Measurements from ENCODE around the gene ECE1.

The ECE1 gene

GRCh38 chr1:21289700-21290545, at the start of gene ECE1:
Gene ECE1 (minus strand): TSS chr1:21290463. CDS start chr1:21290414, 49 bp downstream.
- peak; percentile 47 for DNase-seq

DNA sequence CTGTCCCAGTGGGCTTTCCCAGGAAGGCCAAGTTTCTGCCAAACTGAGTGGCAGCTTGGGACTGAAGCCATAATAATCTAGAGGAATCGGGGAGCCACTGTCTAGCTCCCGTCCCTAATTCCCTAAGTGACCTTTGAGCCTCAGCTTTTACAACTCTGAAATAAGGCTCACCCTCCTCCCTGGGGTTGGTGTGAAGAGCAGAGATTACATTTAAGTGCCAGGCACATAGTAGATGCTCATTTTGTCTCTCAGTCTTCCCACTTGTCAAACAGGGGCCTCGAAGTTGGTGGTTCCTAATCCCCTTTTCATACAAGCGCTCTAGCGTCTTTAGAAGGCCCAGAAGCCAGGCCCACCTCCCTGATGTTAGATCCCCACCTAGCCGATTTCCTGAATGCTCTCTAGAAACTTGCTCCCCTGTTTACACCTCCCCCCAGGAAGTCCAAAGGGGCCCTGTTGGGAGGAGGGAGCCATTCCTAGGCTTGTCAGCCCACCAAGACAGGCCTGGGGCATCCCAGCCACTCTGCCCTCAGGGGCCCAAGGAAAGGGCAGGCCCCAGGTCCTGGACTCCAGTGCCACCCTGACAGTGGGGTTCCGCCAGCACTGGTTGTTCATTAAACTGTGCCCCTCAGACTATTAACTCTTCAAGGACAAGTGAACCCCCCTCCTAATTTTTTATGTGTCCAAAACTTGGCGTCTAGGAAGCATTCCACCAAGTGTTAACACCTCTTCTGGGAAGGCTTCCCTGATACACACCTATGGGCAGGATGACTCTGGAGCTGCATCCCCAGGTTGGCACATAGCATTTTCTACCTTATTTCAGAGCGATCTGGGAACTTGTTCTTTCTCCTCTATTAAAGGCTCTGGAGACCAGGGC, 49.3 kb upstream of the ECE1 start:
- no peak for DNase-seq

GRCh38 chr1:21338573-21339355, 48.5 kb upstream of the ECE1 start:
- no peak for DNase-seq

- peak; percentile 46 for DNase-seq
These were observed 47.8 kb upstream of the ECE1 start for GRCh38 chr1:21337928-21338572.

DNA sequence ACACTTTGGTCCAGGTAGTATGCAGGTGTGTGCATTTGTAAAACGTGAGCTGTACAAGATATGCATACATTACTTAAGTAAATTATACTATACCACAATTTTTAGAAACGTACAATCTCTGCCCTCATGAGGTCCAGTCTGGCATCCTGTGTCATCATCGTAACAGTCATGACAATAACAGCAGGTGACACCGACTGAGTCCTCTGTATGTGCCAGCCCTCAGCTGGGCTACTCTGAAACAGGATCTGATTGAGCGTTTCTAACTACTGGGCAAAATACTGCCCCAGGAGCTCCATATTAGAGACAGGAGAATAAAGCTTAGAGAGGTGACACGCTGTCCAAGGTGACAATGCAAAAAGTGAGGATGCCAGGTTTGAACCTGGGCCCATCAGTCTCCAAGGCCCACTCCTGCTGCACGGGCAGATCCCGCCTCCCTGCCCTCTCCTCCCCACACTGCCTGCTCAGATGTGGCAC, 47.2 kb upstream of the ECE1 start:
- DNase-seq, result no peak

- DNase-seq, result no peak
These were observed 46.8 kb upstream of the ECE1 start for GRCh38 chr1:21337010-21337437.

GRCh38 chr1:21335750-21336224, 45.5 kb upstream of the ECE1 start:
- DNase-seq, result no peak

GRCh38 chr1:21335088-21335691, 44.9 kb upstream of the ECE1 start:
- no peak for DNase-seq

GRCh38 chr1:21334214-21335087, 44.2 kb upstream of the ECE1 start:
- DNase-seq, result peak; percentile 96

- DNase-seq, result no peak
These were observed 43.6 kb upstream of the ECE1 start for GRCh38 chr1:21333824-21334213.

DNA sequence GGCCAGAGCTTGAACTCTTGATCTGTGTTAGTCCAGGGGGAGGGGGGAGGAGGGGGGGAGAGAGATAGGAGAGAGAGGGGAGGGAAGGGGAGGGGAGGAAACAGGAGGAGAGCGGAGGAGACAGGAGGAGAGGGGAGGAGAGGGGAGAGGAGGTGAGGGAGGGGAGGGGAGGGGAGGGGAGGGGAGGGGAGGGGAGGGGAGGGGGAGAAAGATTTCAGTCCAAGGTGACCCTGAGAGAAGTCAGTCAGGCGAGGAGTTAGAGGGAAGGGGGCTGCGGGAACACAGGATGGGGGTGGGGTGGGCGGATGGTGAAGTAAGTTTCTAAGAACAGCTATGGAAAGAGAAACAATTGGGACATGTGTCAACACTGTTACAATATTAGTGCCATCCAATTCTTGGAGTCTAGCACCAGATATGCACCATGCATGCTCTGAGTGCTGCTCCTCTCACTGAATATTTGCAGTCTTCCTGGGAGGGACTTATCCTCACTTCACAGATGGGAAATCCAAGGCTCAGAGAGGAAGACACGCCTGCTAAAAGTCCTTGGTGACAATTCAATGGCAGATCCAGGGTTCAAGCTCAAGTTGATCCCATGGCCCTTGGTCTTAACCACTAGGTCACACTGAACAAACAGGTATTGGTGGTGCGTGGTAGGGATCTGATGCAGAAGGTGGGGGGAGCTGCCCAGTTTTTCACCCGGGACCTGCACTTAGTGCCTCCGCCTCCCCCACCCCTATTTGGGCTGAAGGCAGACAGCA, 42.5 kb upstream of the ECE1 start:
- no peak for DNase-seq

DNA sequence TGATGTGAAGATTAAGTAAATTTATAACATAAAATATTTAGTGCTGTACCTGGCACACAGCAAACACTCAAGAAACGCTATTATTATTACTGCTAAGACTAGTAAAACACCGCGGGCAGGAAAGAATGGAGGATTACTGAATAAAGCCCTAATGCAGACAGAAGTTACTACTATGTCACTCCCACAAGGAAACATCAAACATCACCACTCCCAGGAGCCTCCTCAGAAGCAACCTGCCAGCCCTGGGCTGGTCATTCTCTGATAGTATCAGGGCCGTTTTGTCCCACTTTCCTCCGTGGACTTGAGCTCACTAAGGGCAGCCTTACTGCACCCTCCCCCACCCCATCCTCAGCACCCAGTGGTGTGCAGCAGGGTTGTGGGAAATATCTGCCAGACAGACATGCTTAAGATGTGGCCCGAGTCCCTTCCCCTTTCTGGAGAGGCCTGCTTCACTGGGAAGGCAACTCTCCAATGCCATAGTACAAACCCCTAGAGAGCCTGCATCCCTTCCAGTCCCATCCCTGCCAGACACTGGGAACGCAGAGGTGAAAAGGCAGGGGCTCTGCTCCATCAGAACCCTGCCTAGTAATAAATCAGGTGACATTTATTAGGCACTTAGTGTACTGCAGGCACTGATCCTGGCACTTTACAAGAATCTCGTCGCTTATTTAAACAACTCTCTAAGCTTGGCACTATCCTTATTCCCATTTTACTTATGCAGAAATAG, 41.7 kb upstream of the ECE1 start:
- no peak for DNase-seq

GRCh38 chr1:21330544-21330943, 40.3 kb upstream of the ECE1 start:
- DNase-seq, result no peak

GRCh38 chr1:21329209-21329844, 39.1 kb upstream of the ECE1 start:
- DNase-seq, result no peak

GRCh38 chr1:21327566-21328323, 37.5 kb upstream of the ECE1 start:
- no peak for DNase-seq

DNA sequence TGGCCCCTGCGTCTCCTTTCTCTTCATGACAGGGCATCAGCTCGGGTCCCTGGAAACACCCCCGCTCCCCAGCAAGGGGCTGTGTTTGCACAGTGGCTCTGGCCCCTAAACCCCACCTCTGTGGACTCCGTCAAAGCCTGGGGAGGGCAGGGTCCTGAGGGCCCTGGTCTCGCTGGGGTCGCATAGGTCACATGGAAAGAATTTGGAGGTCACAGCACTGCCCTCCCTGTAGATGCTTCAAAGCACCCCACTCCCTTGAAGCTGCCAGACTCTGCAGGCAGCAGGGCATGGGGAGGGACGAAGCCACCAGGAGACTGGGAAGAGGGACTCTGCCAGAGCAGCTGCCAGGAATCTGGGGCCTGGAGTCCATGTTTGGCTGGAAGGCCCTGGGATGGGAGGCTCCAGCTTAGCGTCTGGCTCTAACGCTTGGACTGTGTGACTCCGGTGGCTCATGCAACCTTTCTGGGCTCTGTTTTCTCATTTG, 36.6 kb upstream of the ECE1 start:
- no peak for DNase-seq

GRCh38 chr1:21325731-21326387, 35.6 kb upstream of the ECE1 start:
- no peak for DNase-seq

All from EL (cell line).